HT-29 (cell line): ENCODE results near the gene USF3. TPM values are rescaled to one million over a fixed set of nuclear protein-coding genes. Genes with fewer than 3 reads are reported as not detected.

ENCODE experiments used
- DNase-seq: peaks from one replicate; pipeline ENCODE4 v3.0.0-alpha.2; 2015; ENCODE audit warnings: low spot score
- small RNA-seq: library from RNA; depleted of rRNA; stranded (forward); fragments of <200 nt; gene quantifications from one replicate; pipeline ENCODE3, GENCODE V24; 2014
- total RNA-seq: library from RNA; depleted of rRNA; stranded (reverse); fragments of >200 nt; shearing (Covaris generic); gene quantifications from 2 replicates; pipeline ENCODE4 v1.2.3, GENCODE V29; 2014; rRNA removed

The USF3 gene
- total RNA-seq, 1 experiment from 2014 or later = 8.1 TPM

DNA sequence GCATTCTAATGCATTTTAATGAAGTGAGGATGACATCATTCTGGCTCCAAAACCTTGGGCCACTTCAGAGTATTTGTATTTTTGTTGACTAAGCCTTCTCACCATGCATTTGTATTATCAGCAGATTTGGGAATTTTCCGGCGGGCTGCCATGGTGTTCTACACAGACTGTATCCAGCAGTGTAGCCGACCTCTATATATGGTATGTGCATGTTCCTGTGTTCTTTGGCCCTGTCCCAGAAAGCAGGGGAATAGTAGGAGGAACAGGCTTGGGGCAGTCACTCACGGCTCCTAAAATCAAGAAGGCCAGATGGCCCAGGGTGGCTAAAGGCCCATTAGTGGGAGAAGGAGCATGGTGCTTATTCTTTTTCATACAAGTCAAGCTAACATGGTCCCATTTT lies 80.5 kb downstream of the USF3 start:
- no peak for DNase-seq

DNA sequence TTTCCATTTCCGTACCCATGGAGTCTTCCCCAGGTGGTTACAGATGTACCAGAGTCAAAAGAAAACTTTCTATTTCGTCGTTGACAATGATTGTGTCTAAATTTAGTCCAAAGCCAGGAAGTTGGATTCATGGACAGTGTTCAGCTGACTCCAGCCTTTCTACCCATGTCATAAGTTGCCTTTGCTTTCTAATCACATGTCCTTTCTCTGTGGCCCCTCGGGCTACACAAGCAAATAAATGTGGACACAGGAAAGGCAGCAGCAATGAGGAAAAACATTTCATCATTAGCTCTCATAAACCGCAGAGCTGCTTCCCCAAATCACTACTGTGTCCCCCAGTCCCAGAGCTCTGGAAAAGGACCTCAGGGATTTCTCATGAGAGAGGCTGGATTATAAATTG lies 82.0 kb downstream of the USF3 start:
- DNase-seq = no peak

DNA sequence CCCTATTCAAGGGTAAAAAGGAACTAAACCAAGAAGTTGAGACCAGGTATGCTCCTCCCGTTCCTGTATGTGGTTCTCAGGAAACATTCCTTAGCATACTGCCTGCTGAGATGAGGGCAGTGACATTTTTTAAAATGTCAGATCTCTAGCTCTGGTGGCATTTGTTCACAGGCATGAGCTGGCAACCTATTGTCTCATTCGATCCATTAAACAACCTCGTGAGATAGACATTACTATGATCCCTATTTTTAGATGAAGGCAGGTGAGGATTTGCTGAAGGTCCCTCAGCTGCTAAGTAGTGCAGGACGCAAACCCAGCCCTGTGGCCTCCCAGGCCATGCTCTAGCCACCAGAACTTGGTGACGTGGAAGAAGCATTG lies 89.2 kb downstream of the USF3 start:
- no peak for DNase-seq

DNA sequence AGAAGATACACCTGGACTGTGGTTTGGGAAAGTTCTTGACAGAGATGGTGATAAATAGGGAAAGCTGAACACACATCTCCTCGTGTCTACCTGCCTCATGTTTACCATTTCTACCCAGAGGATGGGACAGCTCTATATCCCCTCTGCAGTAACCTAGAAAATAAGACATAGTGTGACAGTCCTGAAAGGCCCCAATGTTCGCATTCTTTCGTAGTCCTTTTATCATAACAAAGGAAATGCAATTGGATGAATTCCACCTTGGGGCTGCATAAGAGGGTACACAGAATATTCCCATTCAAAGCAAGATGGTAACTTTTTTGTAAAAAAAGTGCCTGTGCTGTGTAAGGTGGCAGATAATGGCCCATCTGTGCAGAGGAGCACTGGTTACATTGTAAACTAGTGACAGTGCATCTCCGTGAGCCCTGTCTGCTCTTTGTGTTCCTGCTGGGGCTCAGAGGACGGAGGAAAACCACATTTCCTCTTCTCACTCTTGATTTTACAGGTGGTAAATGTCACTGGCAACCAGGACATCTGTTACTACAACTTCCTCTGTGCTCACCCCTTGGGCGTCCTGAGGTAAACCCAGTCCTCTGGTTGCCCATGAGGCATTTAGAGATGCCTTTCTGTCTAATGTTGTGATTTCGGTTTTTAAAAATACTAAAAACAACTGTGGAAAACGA lies 89.8 kb downstream of the USF3 start:
- no peak for DNase-seq

DNA sequence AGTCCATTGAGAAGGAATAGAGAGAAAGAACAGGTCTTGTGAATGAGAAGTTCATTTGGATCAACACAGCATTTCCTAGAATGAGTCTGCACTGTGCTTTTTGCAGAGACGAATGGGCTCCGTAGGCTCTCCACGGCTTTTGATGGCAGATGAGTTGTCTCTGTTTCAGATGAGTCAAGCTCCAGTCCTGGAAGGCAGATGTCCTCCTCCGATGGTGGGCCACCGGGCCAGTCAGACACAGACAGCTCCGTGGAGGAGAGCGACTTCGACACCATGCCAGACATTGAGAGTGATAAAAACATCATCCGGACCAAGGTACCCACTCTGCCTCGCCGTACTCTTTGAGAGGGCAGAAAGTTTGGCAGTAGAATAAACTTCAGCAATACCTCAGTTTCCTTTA lies 93.6 kb downstream of the USF3 start:
- DNase-seq = no peak

DNA sequence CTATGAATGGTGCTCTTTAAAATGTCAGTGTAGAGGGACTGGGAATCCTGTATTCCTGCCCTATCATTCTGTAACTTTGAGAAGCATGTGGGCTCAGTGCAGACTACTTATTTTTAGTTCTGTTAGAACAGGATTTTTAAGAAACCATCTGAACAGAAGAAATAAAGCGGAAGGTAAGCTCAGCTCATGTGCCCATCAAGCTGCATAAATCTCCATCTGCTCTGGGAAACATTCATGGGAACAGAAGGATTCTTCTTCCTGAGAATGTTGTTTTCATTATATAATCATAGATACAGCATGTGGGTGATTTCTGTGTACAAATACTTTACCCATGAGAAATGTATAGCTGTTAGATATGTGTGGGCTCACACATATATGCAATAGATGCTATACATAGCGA lies 94.2 kb downstream of the USF3 start:
- DNase-seq = no peak

DNA sequence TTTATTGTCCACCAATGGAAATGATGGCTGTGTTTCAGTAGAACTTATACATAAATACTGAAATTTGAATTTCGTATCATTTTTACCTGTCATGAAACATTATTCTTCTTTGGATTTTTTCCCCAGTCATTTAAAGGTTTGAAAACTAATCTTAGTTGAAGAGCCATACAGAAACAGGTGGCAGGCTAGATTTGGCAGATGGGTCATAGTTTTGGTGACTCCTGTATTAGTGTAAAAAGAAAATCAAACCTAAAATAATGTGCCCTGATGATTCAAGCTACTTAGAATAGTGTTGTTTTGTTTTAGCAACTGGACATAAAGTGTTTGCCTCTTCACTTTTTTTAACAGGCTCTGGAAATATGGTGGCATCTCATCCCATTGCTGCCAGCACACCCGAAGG lies 95.2 kb downstream of the USF3 start:
- DNase-seq = no peak

DNA sequence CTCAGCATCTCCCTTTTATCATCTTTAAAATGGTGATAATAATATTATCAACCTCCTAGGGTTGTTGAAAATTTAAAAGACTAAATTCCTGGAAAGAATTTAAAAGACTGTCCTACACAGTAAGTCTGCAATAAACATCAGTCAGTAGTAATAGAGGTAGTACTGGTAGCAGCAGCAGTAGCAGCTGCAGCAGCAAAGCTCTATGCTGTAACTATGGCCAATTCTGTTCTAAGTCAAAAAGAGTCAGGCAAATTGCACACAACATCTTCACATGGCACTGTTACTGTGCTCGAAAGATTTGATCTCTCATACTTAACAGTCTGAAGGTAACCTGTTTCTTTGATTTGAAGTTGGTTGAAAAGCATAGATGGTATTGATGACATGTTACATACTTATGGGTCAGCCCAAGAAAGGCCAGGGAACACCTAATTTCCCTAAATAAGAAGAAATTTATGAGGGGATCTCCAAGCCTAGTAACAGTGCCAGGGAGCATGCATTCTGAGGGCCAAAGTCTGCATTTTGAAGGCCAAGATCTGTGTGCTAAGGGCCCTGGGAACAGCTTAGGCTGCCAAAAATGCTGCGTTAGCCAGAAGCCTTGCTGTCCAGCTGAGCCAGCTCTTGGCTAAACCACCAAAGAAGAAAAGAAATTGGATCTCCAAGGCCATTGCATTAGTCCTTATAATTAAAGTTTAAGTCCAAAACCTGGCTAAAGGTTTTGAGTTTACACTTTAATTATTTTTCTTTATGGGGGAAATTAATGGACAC lies 95.8 kb downstream of the USF3 start:
- DNase-seq = no peak

Small RNA genes within 50 kb of the gene (small RNA-seq; reads per million reads assigned to genes)
- not detected for gene RN7SL767P

Other genes with a start within 250 kb of the USF3 start
- gene SPICE1, start 181.5 kb downstream of the USF3 start, total RNA-seq = 6.0 and 11.7 TPM in 2 replicates
- gene SIDT1, start 164.1 kb downstream of the USF3 start, total RNA-seq = 4.8 and 5.5 TPM in 2 replicates
- gene NAA50, start 49.6 kb upstream of the USF3 start, total RNA-seq = 743 and 760 TPM in 2 replicates
- 43.0 and 43.7 TPM in 2 replicates for gene ATP6V1A, start 50.4 kb upstream of the USF3 start, total RNA-seq
- 0.10 and 0.42 TPM in 2 replicates for gene GRAMD1C, start 142.1 kb upstream of the USF3 start, total RNA-seq